Upper lobe of left lung (tissue), 4 donors: Measurements from ENCODE around the gene DOCK10.

Experiments
- CTCF ChIP-seq, 6 experiments: fragments of 450-650 bp in 4 of 6; fragments of 200-600 bp in 2 of 6; sonication (generic) in 2 of 6; IDR thresholded peaks; one replicate each; pipeline ENCODE4 v1.5.1; 2016 to 2019; ENCODE audit warnings: antibody characterized with exemption in 6 of 6
- EP300 ChIP-seq, 4 donors: sonication (generic); formaldehyde crosslinking; IDR thresholded peaks; one replicate each; pipeline ENCODE4 v1.5.1; 2017; ENCODE audit warnings: antibody characterized with exemption in 4 of 4, control low read depth in 2 of 4
- POLR2A ChIP-seq, 4 donors: fragments of 450-650 bp; IDR thresholded peaks; one replicate each; pipeline ENCODE4 v1.5.1; 2016 to 2017; ENCODE audit warnings: antibody characterized with exemption in 4 of 4, mild to moderate bottlenecking in 2 of 4
- POLR2AphosphoS5 ChIP-seq, 2 donors: sonication (generic); formaldehyde crosslinking; IDR thresholded peaks; one replicate each; pipeline ENCODE4 v1.5.1; 2017; ENCODE audit warnings: antibody characterized with exemption in 2 of 2

- TF ChIP-seq CTCF (IDR thresholded peaks at IDR 0.05) (no peak), POLR2AphosphoS5 (IDR thresholded peaks at IDR 0.05) (no peak), EP300 (IDR thresholded peaks at IDR 0.05) (peak in 1 of 4 donors; percentile 5), POLR2A (IDR thresholded peaks at IDR 0.05) (no peak)
Observed at GRCh38 chr2:224971214-224971613, 71.1 kb downstream of the DOCK10 start.
